ENCODE results near the gene TBC1D14.

The TBC1D14 gene

GRCh38 chr4:6943885-6944225, 34.2 kb downstream of the TBC1D14 start:
- H4K91ac ChIP-seq (ENCODE audit: low read depth, low read length): peak overlapping the region; percentile 37
- peaks cover 3% of the 10 kb centered on the region for H3K79me2 ChIP-seq (ENCODE audit: control insufficient read depth, insufficient read depth, low read length, poor library complexity)
- H4K8ac ChIP-seq (ENCODE audit: low read depth, low read length): no peak overlapping the region
- no peaks in the 10 kb centered on the region for H3K27me3 ChIP-seq (ENCODE audit: insufficient read depth, low read length)
- H4K12ac ChIP-seq (ENCODE audit: low read depth, low read length): no peak overlapping the region
- H3K27ac ChIP-seq (ENCODE audit: low read depth, low read length): no peak overlapping the region
- no peaks in the 10 kb centered on the region for H3K36me3 ChIP-seq (ENCODE audit: control insufficient read depth in 1 of 2, insufficient read depth in 2 of 2, low read length in 2 of 2)
- no peak overlapping the region for H2BK120ac ChIP-seq (ENCODE audit: insufficient read depth, low read length, poor library complexity)
- no peaks in the 10 kb centered on the region for H3K9me3 ChIP-seq (ENCODE audit: insufficient read depth, low read depth, low read length)
- WGBS (ENCODE audit: extremely low coverage, insufficient coverage, insufficient read length): no CpG with 5 or more reads among the region's 16 CpGs
- no peak overlapping the region for H3K4me3 ChIP-seq (ENCODE audit: low read depth, low read length)
- no peak overlapping the region for H2AK5ac ChIP-seq (ENCODE audit: low read length)
- H2BK12ac ChIP-seq (ENCODE audit: low read length): no peak overlapping the region
- no peak overlapping the region for H3K4ac ChIP-seq (ENCODE audit: low read depth, low read length)
- H3K23ac ChIP-seq (ENCODE audit: low read length): no peak overlapping the region
- H3K4me1 ChIP-seq (ENCODE audit: control insufficient read depth in 1 of 2, insufficient read depth in 2 of 2, low read length in 2 of 2): peaks cover 42 to 47% of the 10 kb centered on the region in 2 experiments
- no peak overlapping the region for H3K4me2 ChIP-seq (ENCODE audit: low read length)
- no peak overlapping the region for H3K9ac ChIP-seq (ENCODE audit: low read length)
- H3K14ac ChIP-seq (ENCODE audit: low read length): no peak overlapping the region
- no peak for DNase-seq
- H2BK5ac ChIP-seq (ENCODE audit: low read depth, low read length, poor library complexity): no peak overlapping the region
- H2AFZ ChIP-seq (ENCODE audit: insufficient read depth, low read length, poor library complexity): no peak overlapping the region
- peaks cover 22% of the 10 kb centered on the region for H3K79me1 ChIP-seq (ENCODE audit: low read length)
- H3K18ac ChIP-seq (ENCODE audit: low read length): no peak overlapping the region

GRCh38 chr4:6944301-6945051, 34.9 kb downstream of the TBC1D14 start:
- Histone ChIP-seq H2AFZ (ENCODE audit: insufficient read depth, low read length, poor library complexity) (no peak overlapping the region), H4K91ac (ENCODE audit: low read depth, low read length) (peak overlapping the region; percentile 68), H3K36me3 (ENCODE audit: control insufficient read depth in 1 of 2, insufficient read depth in 2 of 2, low read length in 2 of 2) (no peaks in the 10 kb centered on the region), H3K27ac (ENCODE audit: low read depth, low read length) (no peak overlapping the region), H4K8ac (ENCODE audit: low read depth, low read length) (peak overlapping the region; percentile 39), H2BK5ac (ENCODE audit: low read depth, low read length, poor library complexity) (peak overlapping the region; percentile 37), H3K4me3 (ENCODE audit: low read depth, low read length) (no peak overlapping the region), H3K27me3 (ENCODE audit: insufficient read depth, low read length) (no peaks in the 10 kb centered on the region), H3K79me1 (ENCODE audit: low read length) (peaks cover 22% of the 10 kb centered on the region), H2AK5ac (ENCODE audit: low read length) (peak overlapping the region; percentile 87), H3K4me2 (ENCODE audit: low read length) (no peak overlapping the region), H3K79me2 (ENCODE audit: control insufficient read depth, insufficient read depth, low read length, poor library complexity) (peaks cover 3% of the 10 kb centered on the region), H4K12ac (ENCODE audit: low read depth, low read length) (peak overlapping the region; percentile 25), H3K4me1 (ENCODE audit: control insufficient read depth in 1 of 2, insufficient read depth in 2 of 2, low read length in 2 of 2) (peaks cover 39 to 42% of the 10 kb centered on the region in 2 experiments), H2BK120ac (ENCODE audit: insufficient read depth, low read length, poor library complexity) (peak overlapping the region; percentile 65), H3K23ac (ENCODE audit: low read length) (no peak overlapping the region), H3K4ac (ENCODE audit: low read depth, low read length) (peak overlapping the region; percentile 38), H3K9me3 (ENCODE audit: insufficient read depth, low read depth, low read length) (no peaks in the 10 kb centered on the region), H2BK12ac (ENCODE audit: low read length) (peak overlapping the region; percentile 82), H3K18ac (ENCODE audit: low read length) (peak overlapping the region; percentile 52), H3K9ac (ENCODE audit: low read length) (no peak overlapping the region), H3K14ac (ENCODE audit: low read length) (peak overlapping the region; percentile 79)
- DNase-seq: no peak
- no CpG with 5 or more reads among the region's 20 CpGs for WGBS (ENCODE audit: extremely low coverage, insufficient coverage, insufficient read length)

GRCh38 chr4:6945052-6945409, 35.4 kb downstream of the TBC1D14 start:
- H2AFZ ChIP-seq (ENCODE audit: insufficient read depth, low read length, poor library complexity): no peak overlapping the region
- H3K9me3 ChIP-seq (ENCODE audit: insufficient read depth, low read depth, low read length): no peaks in the 10 kb centered on the region
- no peak for DNase-seq
- no CpG with 5 or more reads among the region's 2 CpGs for WGBS (ENCODE audit: extremely low coverage, insufficient coverage, insufficient read length)
- no peak overlapping the region for H2BK5ac ChIP-seq (ENCODE audit: low read depth, low read length, poor library complexity)
- H3K4me3 ChIP-seq (ENCODE audit: low read depth, low read length): no peak overlapping the region
- peak overlapping the region; percentile 19 for H3K18ac ChIP-seq (ENCODE audit: low read length)
- H3K4me2 ChIP-seq (ENCODE audit: low read length): no peak overlapping the region
- no peak overlapping the region for H3K23ac ChIP-seq (ENCODE audit: low read length)
- H2AK5ac ChIP-seq (ENCODE audit: low read length): peak overlapping the region; percentile 82
- H4K12ac ChIP-seq (ENCODE audit: low read depth, low read length): no peak overlapping the region
- H3K27ac ChIP-seq (ENCODE audit: low read depth, low read length): no peak overlapping the region
- no peak overlapping the region for H3K14ac ChIP-seq (ENCODE audit: low read length)
- H2BK120ac ChIP-seq (ENCODE audit: insufficient read depth, low read length, poor library complexity): no peak overlapping the region
- H3K4me1 ChIP-seq (ENCODE audit: control insufficient read depth in 1 of 2, insufficient read depth in 2 of 2, low read length in 2 of 2): peaks cover 33 to 37% of the 10 kb centered on the region in 2 experiments
- H2BK12ac ChIP-seq (ENCODE audit: low read length): peak overlapping the region; percentile 51
- peaks cover 3% of the 10 kb centered on the region for H3K79me2 ChIP-seq (ENCODE audit: control insufficient read depth, insufficient read depth, low read length, poor library complexity)
- no peaks in the 10 kb centered on the region for H3K27me3 ChIP-seq (ENCODE audit: insufficient read depth, low read length)
- no peak overlapping the region for H4K91ac ChIP-seq (ENCODE audit: low read depth, low read length)
- H3K9ac ChIP-seq (ENCODE audit: low read length): no peak overlapping the region
- H3K4ac ChIP-seq (ENCODE audit: low read depth, low read length): peak overlapping the region; percentile 37
- H3K79me1 ChIP-seq (ENCODE audit: low read length): peaks cover 20% of the 10 kb centered on the region
- H3K36me3 ChIP-seq (ENCODE audit: control insufficient read depth in 1 of 2, insufficient read depth in 2 of 2, low read length in 2 of 2): no peaks in the 10 kb centered on the region
- no peak overlapping the region for H4K8ac ChIP-seq (ENCODE audit: low read depth, low read length)

- H3K9me3 ChIP-seq (ENCODE audit: insufficient read depth, low read depth, low read length): no peaks in the 10 kb centered on the region
- WGBS (ENCODE audit: extremely low coverage, insufficient coverage, insufficient read length): no CpG with 5 or more reads among the region's 7 CpGs
Observed at GRCh38 chr4:6946497-6946896, 36.9 kb downstream of the TBC1D14 start.

More at GRCh38 chr4:6946497-6946896, 36.9 kb downstream of the TBC1D14 start:
- Histone ChIP-seq H2BK120ac (ENCODE audit: insufficient read depth, low read length, poor library complexity) (no peak overlapping the region), H4K8ac (ENCODE audit: low read depth, low read length) (no peak overlapping the region), H3K4me2 (ENCODE audit: low read length) (no peak overlapping the region), H3K4ac (ENCODE audit: low read depth, low read length) (no peak overlapping the region), H3K4me3 (ENCODE audit: low read depth, low read length) (no peak overlapping the region), H3K14ac (ENCODE audit: low read length) (no peak overlapping the region), H3K27me3 (ENCODE audit: insufficient read depth, low read length) (no peaks in the 10 kb centered on the region), H4K12ac (ENCODE audit: low read depth, low read length) (no peak overlapping the region), H3K79me2 (ENCODE audit: control insufficient read depth, insufficient read depth, low read length, poor library complexity) (peaks cover 3% of the 10 kb centered on the region), H2AFZ (ENCODE audit: insufficient read depth, low read length, poor library complexity) (no peak overlapping the region), H3K4me1 (ENCODE audit: control insufficient read depth in 1 of 2, insufficient read depth in 2 of 2, low read length in 2 of 2) (peaks cover 22 to 25% of the 10 kb centered on the region in 2 experiments), H3K79me1 (ENCODE audit: low read length) (peaks cover 18% of the 10 kb centered on the region), H3K27ac (ENCODE audit: low read depth, low read length) (no peak overlapping the region), H3K23ac (ENCODE audit: low read length) (no peak overlapping the region), H3K9ac (ENCODE audit: low read length) (no peak overlapping the region), H3K18ac (ENCODE audit: low read length) (no peak overlapping the region), H4K91ac (ENCODE audit: low read depth, low read length) (no peak overlapping the region), H3K36me3 (ENCODE audit: control insufficient read depth in 1 of 2, insufficient read depth in 2 of 2, low read length in 2 of 2) (no peaks in the 10 kb centered on the region), H2AK5ac (ENCODE audit: low read length) (no peak overlapping the region), H2BK5ac (ENCODE audit: low read depth, low read length, poor library complexity) (no peak overlapping the region), H2BK12ac (ENCODE audit: low read length) (no peak overlapping the region)
- no peak for DNase-seq

Measured in trophoblast cell (in vitro differentiated cells and primary cell).